A673 (cell line): ENCODE results near the gene RNF13. TPM values are rescaled to one million over a fixed set of nuclear protein-coding genes. Genes with fewer than 3 reads are reported as not detected.
"Not testable (repeated sequence)": the region's sequence is repeated elsewhere in the genome, so short reads cannot be mapped to it uniquely, and the experiment has no call there.

Experiments
- BruUV-seq: library from RNA; stranded (reverse); fragments of 400-500 nt; replicated peaks from 2 replicates; lab custom pipeline; 2021; lab: Mats Ljungman, UMichigan
- CTCF ChIA-PET: fragments of 300-600 bp; sonication (Branson Sonifier 250); formaldehyde crosslinking; loops from one replicate; lab custom pipeline; 2022; ENCODE audit warnings: antibody characterized with exemption; lab: Charles Lee
- POLR2A ChIA-PET: fragments of 300-600 bp; sonication (Branson Sonifier 250); formaldehyde crosslinking; loops from one replicate; lab custom pipeline; 2022; ENCODE audit warnings: antibody characterized with exemption; ENCODE audit not compliant: low non-redundant PET; lab: Charles Lee
- DNase-seq: peaks from one replicate; pipeline ENCODE4 v3.0.0-alpha.2; 2015; ENCODE audit warnings: low spot score
- H3K27ac ChIP-seq: fragments of 200-600 bp; sonication (generic); 2 replicates; pipeline ENCODE4 v1.5.1; 2016; ENCODE audit warnings: mixed run types, low read depth, mild to moderate bottlenecking, mixed read lengths, antibody characterized with exemption, low read length; ENCODE audit not compliant: poor library complexity, severe bottlenecking
- H3K27me3 ChIP-seq: fragments of 200-600 bp; sonication (generic); replicated peaks from 2 replicates; pipeline ENCODE4 v1.6.1; 2017; ENCODE audit warnings: mixed run types, low read depth, mild to moderate bottlenecking, mixed read lengths, antibody characterized with exemption, low read length; ENCODE audit not compliant: insufficient read depth, poor library complexity
- H3K36me3 ChIP-seq: fragments of 200-600 bp; sonication (generic); 2 replicates; pipeline ENCODE4 v1.6.1; 2016; ENCODE audit warnings: mixed run types, mild to moderate bottlenecking, mixed read lengths, antibody characterized with exemption, low read length; ENCODE audit not compliant: insufficient read depth, poor library complexity, severe bottlenecking
- H3K4me1 ChIP-seq: fragments of 200-600 bp; sonication (generic); 2 replicates; pipeline ENCODE4 v1.6.1; 2017; ENCODE audit warnings: mixed run types, mild to moderate bottlenecking, mixed read lengths, antibody characterized with exemption, low read length; ENCODE audit not compliant: insufficient read depth, poor library complexity, severe bottlenecking
- H3K4me3 ChIP-seq: fragments of 200-600 bp; sonication (generic); 2 replicates; pipeline ENCODE4 v1.5.1; 2016; ENCODE audit warnings: low read depth, mixed run types, mild to moderate bottlenecking, mixed read lengths, low read length; ENCODE audit not compliant: poor library complexity, severe bottlenecking
- H3K9me3 ChIP-seq: fragments of 200-600 bp; sonication (generic); 2 replicates; pipeline ENCODE4 v1.6.1; 2016; ENCODE audit warnings: mixed run types, low read depth, mild to moderate bottlenecking, mixed read lengths, antibody characterized with exemption, low read length; ENCODE audit not compliant: poor library complexity, severe bottlenecking
- EZH2 ChIP-seq: fragments of 200-600 bp; sonication (generic); IDR thresholded peaks from 2 replicates; pipeline ENCODE4 v1.6.1; 2017; ENCODE audit warnings: borderline replicate concordance, low read depth, mild to moderate bottlenecking, mixed read lengths, antibody characterized with exemption, low read length; ENCODE audit not compliant: poor library complexity, severe bottlenecking
- intact Hi-C: fragments of 100-400 bp; cut with micrococcal nuclease; formaldehyde crosslinking; loops from one replicate; pipeline ENCODE4 v1.10.0; 2022; ENCODE audit not compliant: unreplicated experiment
- total RNA-seq: library from RNA; stranded (reverse); gene quantifications from 2 replicates; pipeline ENCODE4 v1.2.3, GENCODE V29; 2021
- TF ChIP-seq, protein P1 (sequence below): fragments of 300-800, 200-600 bp; sonication (generic); conservative IDR thresholded peaks from 2 replicates; pipeline ENCODE4 v1.5.1; 2017; ENCODE audit warnings: low read depth, mild to moderate bottlenecking, antibody characterized with exemption, low read length, moderate library complexity, mixed read lengths

RNF13 gene
- total RNA-seq, 1 experiment from 2014 or later = 21.7 TPM

DNA sequence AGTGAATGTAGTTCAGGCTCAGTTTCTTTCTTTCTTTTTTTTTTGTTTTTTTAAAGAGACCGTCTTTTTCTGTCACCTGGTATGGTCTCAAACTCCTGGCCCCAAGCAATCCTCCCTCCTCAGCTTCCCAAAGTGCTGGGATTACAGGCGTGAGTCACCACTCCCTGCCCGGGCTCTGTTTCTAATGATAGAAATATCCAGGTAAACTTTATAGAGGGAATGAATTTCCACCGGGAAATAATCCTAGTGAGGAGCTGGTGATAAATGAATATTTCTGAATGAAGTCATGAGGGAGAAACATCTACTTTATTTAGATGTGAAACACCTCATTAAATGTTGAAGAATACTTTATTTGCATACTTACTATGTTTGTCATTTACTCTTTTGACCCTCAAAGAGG is 7.2 kb downstream of the RNF13 start:
- intact Hi-C loops = no loop called here
- POLR2A ChIA-PET = no interaction called here
- Histone ChIP-seq H3K27me3 (no peaks in the 10 kb centered on the region), H3K9me3 (peaks cover 16% of the 10 kb centered on the region), H3K4me1 (no peaks in the 10 kb centered on the region), H3K27ac (no peak overlapping the region), H3K36me3 (no peaks in the 10 kb centered on the region), H3K4me3 (no peak overlapping the region)
- no TSS peak for BruUV-seq
- DNase-seq = no peak
- CTCF ChIA-PET = interaction anchor here (1.6 kb wide), 1 partner anchor 12 kb away, joined by 9 read pairs; no protein-coding TSS in a partner anchor
- TF ChIP-seq, protein P1, sequence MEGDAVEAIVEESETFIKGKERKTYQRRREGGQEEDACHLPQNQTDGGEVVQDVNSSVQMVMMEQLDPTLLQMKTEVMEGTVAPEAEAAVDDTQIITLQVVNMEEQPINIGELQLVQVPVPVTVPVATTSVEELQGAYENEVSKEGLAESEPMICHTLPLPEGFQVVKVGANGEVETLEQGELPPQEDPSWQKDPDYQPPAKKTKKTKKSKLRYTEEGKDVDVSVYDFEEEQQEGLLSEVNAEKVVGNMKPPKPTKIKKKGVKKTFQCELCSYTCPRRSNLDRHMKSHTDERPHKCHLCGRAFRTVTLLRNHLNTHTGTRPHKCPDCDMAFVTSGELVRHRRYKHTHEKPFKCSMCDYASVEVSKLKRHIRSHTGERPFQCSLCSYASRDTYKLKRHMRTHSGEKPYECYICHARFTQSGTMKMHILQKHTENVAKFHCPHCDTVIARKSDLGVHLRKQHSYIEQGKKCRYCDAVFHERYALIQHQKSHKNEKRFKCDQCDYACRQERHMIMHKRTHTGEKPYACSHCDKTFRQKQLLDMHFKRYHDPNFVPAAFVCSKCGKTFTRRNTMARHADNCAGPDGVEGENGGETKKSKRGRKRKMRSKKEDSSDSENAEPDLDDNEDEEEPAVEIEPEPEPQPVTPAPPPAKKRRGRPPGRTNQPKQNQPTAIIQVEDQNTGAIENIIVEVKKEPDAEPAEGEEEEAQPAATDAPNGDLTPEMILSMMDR = no peak
- TF ChIP-seq EZH2 = no peak

DNA sequence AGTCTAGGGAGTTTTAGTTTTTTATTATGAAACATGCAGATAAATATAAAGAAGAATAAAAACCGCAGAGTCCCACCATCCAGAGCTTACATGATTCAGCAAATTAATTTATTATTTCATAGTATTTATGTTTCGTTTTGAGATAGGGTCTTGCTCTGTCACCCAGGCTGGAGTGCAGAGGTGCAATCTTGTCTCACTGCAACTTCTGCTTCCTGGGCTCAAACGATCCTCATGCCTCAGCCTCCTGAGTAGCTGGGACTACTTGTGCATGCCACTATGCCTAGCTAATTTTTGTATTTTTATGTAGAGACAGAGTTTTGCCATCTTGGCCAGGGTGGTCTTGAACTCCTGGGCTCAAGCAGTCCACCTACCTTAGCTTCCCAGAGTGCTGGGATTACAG is 13.6 kb downstream of the RNF13 start:
- Histone ChIP-seq H3K36me3 (no peaks in the 10 kb centered on the region), H3K27ac (no peak overlapping the region), H3K9me3 (peaks cover 28% of the 10 kb centered on the region), H3K4me3 (no peak overlapping the region), H3K4me1 (no peaks in the 10 kb centered on the region), H3K27me3 (no peaks in the 10 kb centered on the region)
- BruUV-seq = no TSS peak
- ChIA-PET CTCF (no interaction called here), POLR2A (no interaction called here)
- no peak for DNase-seq
- intact Hi-C loops = no loop called here
- no peak for TF ChIP-seq EZH2
- TF ChIP-seq, protein P1 = no peak

DNA sequence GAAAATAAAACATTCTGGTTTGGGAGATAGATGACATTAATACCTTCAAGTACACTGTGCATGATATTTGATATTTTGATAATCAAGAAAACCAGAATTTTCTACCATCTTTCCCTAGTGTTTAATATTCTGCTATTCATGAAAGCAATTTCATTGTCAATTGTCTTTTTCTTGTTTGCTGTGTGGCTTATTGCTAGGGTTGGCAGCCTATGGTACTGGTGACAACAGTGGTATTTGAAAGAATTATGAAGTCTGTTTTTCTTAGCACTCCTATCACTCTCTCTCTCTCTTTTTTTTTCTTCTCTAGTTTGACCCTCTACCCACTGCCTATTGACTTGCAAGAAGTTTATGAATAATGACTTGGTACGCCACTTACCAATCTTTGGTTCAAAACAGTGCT is 15.4 kb downstream of the RNF13 start:
- Histone ChIP-seq H3K4me1 (no peaks in the 10 kb centered on the region), H3K27me3 (no peaks in the 10 kb centered on the region), H3K36me3 (no peaks in the 10 kb centered on the region), H3K4me3 (no peak overlapping the region), H3K27ac (no peak overlapping the region), H3K9me3 (peaks cover 27% of the 10 kb centered on the region)
- DNase-seq = no peak
- POLR2A ChIA-PET = no interaction called here
- intact Hi-C loops = no loop called here
- TF ChIP-seq EZH2 = no peak
- TF ChIP-seq, protein P1 = no peak
- BruUV-seq = no TSS peak
- CTCF ChIA-PET = no interaction called here

DNA sequence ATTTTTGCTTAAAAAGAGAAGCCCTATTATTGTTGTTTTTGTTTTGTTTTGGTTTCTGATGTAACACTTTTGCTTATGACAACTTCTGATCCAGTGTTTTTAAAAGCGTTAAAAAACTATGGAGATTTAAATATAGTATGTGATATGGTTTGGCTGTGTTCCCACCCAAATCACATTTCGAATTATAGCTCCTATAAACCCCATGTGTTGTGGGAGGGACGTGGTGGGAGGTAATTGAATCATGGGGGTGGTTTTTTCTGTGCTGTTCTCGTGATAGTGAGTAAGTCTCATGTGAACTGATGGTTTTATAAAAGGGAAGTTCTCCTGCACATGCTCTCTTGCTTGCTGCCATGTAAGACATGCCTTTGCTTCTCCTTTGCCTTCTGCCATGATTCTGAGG is 16.6 kb downstream of the RNF13 start:
- DNase-seq, intact Hi-C loops, H3K27me3 ChIP-seq, POLR2A ChIA-PET, H3K27ac ChIP-seq, H3K36me3 ChIP-seq, H3K4me3 ChIP-seq, H3K4me1 ChIP-seq, CTCF ChIA-PET, BruUV-seq: not testable (repeated sequence)
- H3K9me3 ChIP-seq = peaks cover 37% of the 10 kb centered on the region
